HG02588 (cell line): ENCODE results near the gene RPS4Y2.

ENCODE experiments used
- ATAC-seq: cut with Tn5 transposase; IDR thresholded peaks from one replicate; pipeline ENCODE4 v1.9.1; 2021; ENCODE audit warnings: mild to moderate bottlenecking, moderate library complexity; ENCODE audit not compliant: unreplicated experiment

Gene RPS4Y2

GRCh38 chrY:20817067-20817466, 61.2 kb downstream of the RPS4Y2 start:
- ATAC-seq = no peak
